ENCODE data around the gene FBXO5. TPM values are rescaled to one million over a fixed set of nuclear protein-coding genes. Genes with fewer than 3 reads are reported as not detected.

FBXO5 gene
- total RNA-seq (10 to 100 TPM in 1 of 2 donors, 1 to 10 TPM in 1; 4.2 to 10.5 TPM), polyA plus RNA-seq (1 to 10 TPM; 1.8 to 2.8 TPM)
- long read RNA-seq, donor 1, partial matches to known transcripts: 0 of 1 reads
- long read RNA-seq, donor 1, other reads (novel, unspliced or antisense): 0 of 1 reads
- long read RNA-seq, donor 2, partial matches to known transcripts: 0 of 3 reads
- long read RNA-seq, donor 2, other reads (novel, unspliced or antisense): 0 of 3 reads
- long read RNA-seq, donor 3, partial matches to known transcripts: 5 of 8 reads
- long read RNA-seq, donor 3, other reads (novel, unspliced or antisense): 0 of 8 reads
- long read RNA-seq, donor 4, partial matches to known transcripts: 13 of 17 reads
- long read RNA-seq, donor 4, other reads (novel, unspliced or antisense): 0 of 17 reads
- long read RNA-seq, donor 5, transcript FBXO5-201 (5 exons, 2,037 nt): major isoform, 7 of 9 reads
- long read RNA-seq, donor 5, partial matches to known transcripts: 0 of 9 reads
- long read RNA-seq, donor 5, other reads (novel, unspliced or antisense): 0 of 9 reads

- H3K4me3 ChIP-seq: peak within 1 kb of the TSS; percentile 78
- peak within 1 kb of the TSS; percentile 83 to 96 for H3K27ac ChIP-seq (ENCODE audit: low read depth in 1 of 2, low read length in 1 of 2)
- no peaks in the 10 kb centered on the region for H3K9me3 ChIP-seq (ENCODE audit: control insufficient read depth in 4 of 4, insufficient read depth in 3 of 4, low read length in 3 of 4)
- H3K9ac ChIP-seq (ENCODE audit: insufficient read depth in 1 of 2, low read length in 2 of 2): peak within 1 kb of the TSS; percentile 74 to 91
- TF ChIP-seq CTCF (IDR thresholded peaks at IDR 0.05; ENCODE audit: control extremely low read depth, extremely low read depth): no peak
- peak; percentile 98 to 99 (median 99) for DNase-seq
- no peaks in the 10 kb centered on the region for H3K27me3 ChIP-seq (ENCODE audit: control insufficient read depth in 3 of 3, insufficient read depth in 3 of 3, low read length in 2 of 3)
- peaks cover 0 to 5% (median 2%) of the 10 kb centered on the region in 4 donors for H3K36me3 ChIP-seq (ENCODE audit: control insufficient read depth in 4 of 4, insufficient read depth in 4 of 4, low read length in 4 of 4)
- WGBS, 2 donors: 0% methylated on average over 63 to 66 of the region's 66 CpGs
- peaks cover 8 to 29% (median 15%) of the 10 kb centered on the region in 5 donors for H3K4me1 ChIP-seq (ENCODE audit: control insufficient read depth in 5 of 5, insufficient read depth in 5 of 5, low read length in 5 of 5)
- ATAC-seq (ENCODE audit: insufficient read depth, low FRiP score): peak; percentile 97
These were observed at the start of gene FBXO5 for GRCh38 chr6:152982904-152983636. FBXO5 (minus strand) TSS chr6:152983041; CDS start chr6:152982959, 82 bp downstream.

DNA sequence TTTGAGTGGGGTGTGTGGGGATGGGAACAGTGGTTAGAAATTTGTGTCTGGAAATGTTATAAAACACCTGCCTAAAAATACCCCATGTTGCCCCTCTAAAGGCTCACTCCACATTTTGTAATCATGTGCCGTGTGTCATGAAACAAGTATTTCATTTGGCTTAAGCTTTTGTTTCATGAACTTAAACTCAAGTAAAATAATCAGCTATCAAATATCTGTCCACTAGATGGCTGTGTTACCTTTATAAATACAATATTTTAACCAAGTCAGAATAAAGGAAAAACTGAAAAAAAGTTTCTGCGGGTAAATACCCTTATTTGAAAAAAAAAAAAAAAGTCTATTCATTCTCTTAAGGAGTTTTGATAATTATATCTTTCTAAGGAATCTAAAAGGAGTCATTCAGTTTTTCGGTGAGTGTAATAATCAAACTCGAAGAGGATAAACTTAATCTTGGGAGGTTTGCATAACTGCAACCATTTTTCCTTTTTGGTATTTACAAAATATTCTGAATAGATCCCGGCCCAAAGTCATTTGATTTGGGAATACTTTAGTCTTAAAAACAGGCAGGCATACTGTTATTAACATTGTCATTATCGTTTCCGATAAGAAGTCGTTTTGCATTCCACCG, 49.5 kb upstream of the FBXO5 start:
- no peak for TF ChIP-seq CTCF (IDR thresholded peaks at IDR 0.05; ENCODE audit: control extremely low read depth, extremely low read depth)
- H3K9ac ChIP-seq (ENCODE audit: insufficient read depth in 1 of 2, low read length in 2 of 2): no peak overlapping the region
- H3K9me3 ChIP-seq (ENCODE audit: control insufficient read depth in 4 of 4, insufficient read depth in 3 of 4, low read length in 3 of 4): no peaks in the 10 kb centered on the region
- H3K4me3 ChIP-seq: no peak overlapping the region
- ATAC-seq (ENCODE audit: insufficient read depth, low FRiP score) (no peak), DNase-seq (peak in 2 of 3 donors; percentile 52 to 75)
- WGBS, 2 donors: 62 to 70% methylated on average over 9 of the region's 9 CpGs
- no peaks in the 10 kb centered on the region for H3K27me3 ChIP-seq (ENCODE audit: control insufficient read depth in 3 of 3, insufficient read depth in 3 of 3, low read length in 2 of 3)
- no peak overlapping the region for H3K27ac ChIP-seq (ENCODE audit: low read depth in 1 of 2, low read length in 1 of 2)
- no peaks in the 10 kb centered on the region for H3K4me1 ChIP-seq (ENCODE audit: control insufficient read depth in 5 of 5, insufficient read depth in 5 of 5, low read length in 5 of 5)
- no peaks in the 10 kb centered on the region for H3K36me3 ChIP-seq (ENCODE audit: control insufficient read depth in 4 of 4, insufficient read depth in 4 of 4, low read length in 4 of 4)

- Histone ChIP-seq H3K27me3 (ENCODE audit: control insufficient read depth in 3 of 3, insufficient read depth in 3 of 3, low read length in 2 of 3) (no peaks in the 10 kb centered on the region), H3K9ac (ENCODE audit: insufficient read depth in 1 of 2, low read length in 2 of 2) (no peak overlapping the region), H3K36me3 (ENCODE audit: control insufficient read depth in 4 of 4, insufficient read depth in 4 of 4, low read length in 4 of 4) (no peaks in the 10 kb centered on the region), H3K27ac (ENCODE audit: low read depth in 1 of 2, low read length in 1 of 2) (no peak overlapping the region), H3K4me3 (no peak overlapping the region), H3K9me3 (ENCODE audit: control insufficient read depth in 4 of 4, insufficient read depth in 3 of 4, low read length in 3 of 4) (no peaks in the 10 kb centered on the region), H3K4me1 (ENCODE audit: control insufficient read depth in 5 of 5, insufficient read depth in 5 of 5, low read length in 5 of 5) (no peaks in the 10 kb centered on the region)
- WGBS, 2 donors: 19 to 42% methylated on average over 1 of the region's 1 CpG
- ATAC-seq (ENCODE audit: insufficient read depth, low FRiP score) (no peak), DNase-seq (no peak)
- TF ChIP-seq CTCF (IDR thresholded peaks at IDR 0.05; ENCODE audit: control extremely low read depth, extremely low read depth): no peak
These were observed 48.6 kb upstream of the FBXO5 start for GRCh38 chr6:153031335-153031955.

Measured in lung (tissue), 16 donors.